GM12878 (cell line): Measurements from ENCODE around the gene TRAF3IP1. TPM values are rescaled to one million over a fixed set of nuclear protein-coding genes. Genes with fewer than 3 reads are reported as not detected.

Experiments used
- ATAC-seq: fragments of 200-7000 bp; cut with Tn5 transposase; 3 replicates; pipeline ENCODE4 v1.9.1; 2020; ENCODE audit warnings: mild to moderate bottlenecking, moderate library complexity
- BruUV-seq: library from RNA; stranded (reverse); fragments of 400-500 nt; replicated peaks from 2 replicates; lab custom pipeline; 2021; lab: Mats Ljungman, UMichigan
- CTCF ChIA-PET: fragments of 300-600 bp; sonication (Branson Sonifier 250); formaldehyde crosslinking; extraction: SDS; loops from one replicate; lab custom pipeline; 2021; ENCODE audit warnings: inconsistent platforms; lab: Yijun Ruan, JAX
- POLR2A ChIA-PET: fragments of 350-600 bp; formaldehyde crosslinking; extraction: SDS; loops from one replicate; lab custom pipeline; 2021; ENCODE audit warnings: inconsistent platforms; lab: Charles Lee
- RAD21 ChIA-PET: fragments of 300-600 bp; sonication (Branson Sonifier 250); formaldehyde crosslinking; loops from one replicate; lab custom pipeline; 2023; ENCODE audit warnings: antibody characterized with exemption; ENCODE audit not compliant: unreplicated experiment; lab: Charles Lee
- SMC1A ChIA-PET: fragments of 300-600 bp; sonication (Branson Sonifier 250); formaldehyde crosslinking; loops from one replicate; lab custom pipeline; 2023; ENCODE audit not compliant: unreplicated experiment, uncharacterized antibody; lab: Charles Lee
- DNase-seq: peaks from one replicate; pipeline ENCODE4 v3.0.0-alpha.2; 2011; ENCODE audit warnings: low read depth, low spot score
- FAIRE-seq: peaks from 3 replicates; lab custom pipeline; 2011; peaks lifted over from hg19 to GRCh38; lab: Jason Lieb, UNC
- H2AFZ ChIP-seq: 2 replicates; pipeline ENCODE4 v1.6.0; 2011; ENCODE audit warnings: low read depth, low read length, control low read depth; ENCODE audit not compliant: control insufficient read depth
- H3K27ac ChIP-seq: 2 replicates; pipeline ENCODE4 v1.5.1; 2011; ENCODE audit warnings: control low read depth; ENCODE audit not compliant: control insufficient read depth, insufficient read depth
- H3K27me3 ChIP-seq, 2 experiments: replicated peaks in 1 of 2; 2 replicates each; pipeline versions ENCODE4 v1.6.0 to v1.6.1; 2011; ENCODE audit warnings: low read length in 1 of 2; ENCODE audit not compliant: control insufficient read depth in 2 of 2, insufficient read depth in 2 of 2
- H3K36me3 ChIP-seq, 2 experiments: 2 replicates each; pipeline ENCODE4 v1.5.1; 2011; ENCODE audit warnings: low read length in 1 of 2; ENCODE audit not compliant: control insufficient read depth in 2 of 2, insufficient read depth in 2 of 2
- H3K4me1 ChIP-seq: 2 replicates; pipeline ENCODE4 v1.6.1; 2011; ENCODE audit warnings: mild to moderate bottlenecking, low read length, moderate library complexity, mixed read lengths; ENCODE audit not compliant: control insufficient read depth, insufficient read depth
- H3K4me2 ChIP-seq: 2 replicates; pipeline ENCODE4 v1.6.0; 2011; ENCODE audit warnings: control low read depth; ENCODE audit not compliant: control insufficient read depth, insufficient read depth
- H3K4me3 ChIP-seq: fragments of 200-600 bp; sonication (generic); 2 replicates; pipeline ENCODE4 v1.5.1; 2016
- H3K79me2 ChIP-seq: 2 replicates; pipeline ENCODE4 v1.6.0; 2011; ENCODE audit warnings: low read length; ENCODE audit not compliant: control insufficient read depth, insufficient read depth
- H3K9ac ChIP-seq: 2 replicates; pipeline ENCODE4 v1.8.0; 2011; ENCODE audit warnings: low read length, control low read depth, mixed read lengths; ENCODE audit not compliant: control insufficient read depth, insufficient read depth
- H3K9me3 ChIP-seq: replicated peaks from 3 replicates; pipeline ENCODE4 v1.5.1; 2011; ENCODE audit warnings: mild to moderate bottlenecking, low read length; ENCODE audit not compliant: control insufficient read depth, insufficient read depth
- H4K20me1 ChIP-seq: 2 replicates; pipeline ENCODE4 v1.6.0; 2011; ENCODE audit not compliant: control insufficient read depth, insufficient read depth
- BHLHE40 ChIP-seq, 2 experiments: fragments of 450-650 bp in 1 of 2; IDR thresholded peaks; 2 replicates each; pipeline ENCODE4 v1.6.1; 2011 to 2017; ENCODE audit warnings: low read depth in 2 of 2, borderline replicate concordance in 1 of 2, improper control_type of control experiment in 1 of 2, low read length in 1 of 2, mild to moderate bottlenecking in 1 of 2
- CHD2 ChIP-seq: IDR thresholded peaks from 2 replicates; pipeline ENCODE4 v1.6.1; 2011; ENCODE audit warnings: low read depth, low read length, improper control_type of control experiment, borderline replicate concordance
- FOXK2 ChIP-seq: fragments of 450-650 bp; IDR thresholded peaks from 2 replicates; pipeline ENCODE4 v1.6.1; 2017; ENCODE audit warnings: mild to moderate bottlenecking, moderate library complexity
- NBN ChIP-seq: fragments of 450-650 bp; IDR thresholded peaks from 2 replicates; pipeline ENCODE4 v1.6.1; 2016
- RAD21 ChIP-seq: IDR thresholded peaks from 2 replicates; pipeline ENCODE4 v1.6.1; 2011; ENCODE audit warnings: mild to moderate bottlenecking, low read depth, low read length, moderate library complexity; ENCODE audit not compliant: insufficient read depth
- SMAD5 ChIP-seq: IDR thresholded peaks from 2 replicates; pipeline ENCODE4 v1.6.1; 2016; ENCODE audit warnings: antibody characterized with exemption, low read depth
- TARDBP ChIP-seq: IDR thresholded peaks from 2 replicates; pipeline ENCODE4 v1.6.1; 2016; ENCODE audit warnings: borderline replicate concordance
- WGBS: methylation state at CpG from one replicate; pipeline ENCODE4 v1.1.6; 2016; ENCODE audit warnings: low lambda C conversion rate; ENCODE audit not compliant: insufficient replicate concordance, insufficient coverage; ENCODE audit errors: missing lambda C conversion rate; 5-methylcytosine and 5-hydroxymethylcytosine counted together
- in situ Hi-C: fragments of 300-500 bp; cut with MboI; formaldehyde crosslinking; loops from 9 replicates; pipeline ENCODE4 v1.14.3; 2018; ENCODE audit warnings: mixed read lengths
- intact Hi-C: fragments of 100-400 bp; cut with micrococcal nuclease; formaldehyde crosslinking; loops from one replicate; pipeline ENCODE4 v1.14.2; 2022; ENCODE audit not compliant: unreplicated experiment
- polyA plus RNA-seq, 11 experiments: library from polyadenylated mRNA; depleted of rRNA in 4 of 11; unstranded in 6 of 11; stranded (reverse) in 5 of 11; fragments of >200 nt; fragmentation: Nextera tagmentation in 4 of 11; fragmentation: Illumina TruSeq in 1 of 11; extraction: Ambion mirVana in 4 of 11; extraction: Trizol in 1 of 11; gene quantifications; 1 replicate in 1 of 11; 2 replicates in 10 of 11; pipeline versions ENCODE4 v1.2.1 to v1.2.3, GENCODE V29; 2011 to 2016; ENCODE audit warnings: inconsistent platforms in 2 of 11, missing spikeins in 2 of 11, low read depth in 1 of 11
- total RNA-seq, 4 experiments: library from RNA; depleted of rRNA in 3 of 4; stranded (reverse); fragments of >200 nt in 3 of 4; fragmentation: Illumina TruSeq in 1 of 4; extraction: Trizol in 1 of 4; gene quantifications; 2 replicates each; pipeline versions ENCODE4 v1.2.1 to v1.2.3, GENCODE V29; 2013 to 2021

Gene TRAF3IP1
- total and polyA plus RNA-seq, 10 of the 15 experiments (the other 5 are each of a cell fraction or from before 2014, with no cell fraction given) = 1.6 to 7.5 (median 3.6) TPM

GRCh38 chr2:238383135-238383534, 62.8 kb downstream of the TRAF3IP1 start:
- H3K9ac ChIP-seq = no peak overlapping the region
- FAIRE-seq = no peak
- intact Hi-C loops = no loop called here
- H3K4me3 ChIP-seq = no peak overlapping the region
- ChIA-PET CTCF (no interaction called here), RAD21 (no interaction called here), POLR2A (no interaction called here), SMC1A (no interaction called here)
- H3K27ac ChIP-seq = no peak overlapping the region
- H3K79me2 ChIP-seq = no peaks in the 10 kb centered on the region
- no peaks in the 10 kb centered on the region for H3K27me3 ChIP-seq
- H3K9me3 ChIP-seq = no peaks in the 10 kb centered on the region
- BruUV-seq = no TSS peak
- no peak overlapping the region for H3K4me2 ChIP-seq
- no peak overlapping the region for H2AFZ ChIP-seq
- TF ChIP-seq RAD21 = no peak
- no peak for TF ChIP-seq SMAD5
- no peak for TF ChIP-seq CHD2
- no peak for TF ChIP-seq NBN
- TF ChIP-seq TARDBP = no peak
- WGBS = 77% methylated on average over 5 of the region's 5 CpGs
- peaks cover 3% of the 10 kb centered on the region; the same call in 1 of the 2 replicates for H3K4me1 ChIP-seq
- no peaks in the 10 kb centered on the region for H3K36me3 ChIP-seq
- no peak for ATAC-seq
- H4K20me1 ChIP-seq = no peaks in the 10 kb centered on the region
- no peak for DNase-seq
- in situ Hi-C loops = no loop called here

- no peaks in the 10 kb centered on the region for H3K79me2 ChIP-seq
- no peaks in the 10 kb centered on the region for H3K9me3 ChIP-seq
- SMC1A ChIA-PET = no interaction called here
- POLR2A ChIA-PET = no interaction called here
- DNase-seq = no peak
- no peaks in the 10 kb centered on the region for H4K20me1 ChIP-seq
- RAD21 ChIA-PET = no interaction called here
- in situ Hi-C loops (no loop called here), intact Hi-C loops (no loop called here)
- FAIRE-seq = peak; percentile 23
- H3K4me3 ChIP-seq = 0 out of 2 replicates have a peak overlapping the region, but pooled peaks have one; percentile 31
- H3K4me1 ChIP-seq = peaks cover 3% of the 10 kb centered on the region; the same call in 1 of the 2 replicates
- 66% methylated on average over 7 of the region's 7 CpGs for whole genome bisulfite sequencing
- peak; percentile 26; the same call in 2 of the 3 replicates for ATAC-seq
- no peak overlapping the region for H3K27ac ChIP-seq
- H3K4me2 ChIP-seq = no peak overlapping the region
- BruUV-seq = no TSS peak
- no peak overlapping the region for H2AFZ ChIP-seq
- CTCF ChIA-PET = no interaction called here
- no peaks in the 10 kb centered on the region for H3K36me3 ChIP-seq
- TF ChIP-seq BHLHE40 (IDR thresholded peaks at IDR 0.05; ENCODE audit: borderline replicate concordance in 1 of 2, low read depth in 2 of 2, low read length in 1 of 2) = no peak
- peak; percentile 30; the same call in 1 of the 2 replicates for TF ChIP-seq FOXK2
- no peak overlapping the region for H3K9ac ChIP-seq
- H3K27me3 ChIP-seq = no peaks in the 10 kb centered on the region
Observed at GRCh38 chr2:238383743-238384380, 63.5 kb downstream of the TRAF3IP1 start.
